ENCODE results near the gene ZSCAN21. TPM values are rescaled to one million over a fixed set of nuclear protein-coding genes. Genes with fewer than 3 reads are reported as not detected.
A peak's percentile ranks its signal among the peaks of the same experiment; 100 is the strongest.
"Not testable (repeated sequence)": the region's sequence is repeated elsewhere in the genome, so short reads cannot be mapped to it uniquely, and the experiment has no call there.

Gene ZSCAN21
- 11.0 TPM for total RNA-seq

- peak; percentile 67 to 89 (median 83) for DNase-seq (ENCODE audit: low read depth in 2 of 3, low spot score in 2 of 3)
These were observed at the start of gene ZSCAN21 for GRCh38 chr7:100049441-100050291. TSS of gene ZSCAN21 (plus strand) at chr7:100049774. CDS start at chr7:100057007, 7,233 bp downstream.

GRCh38 chr7:100000239-100000638 is 49.3 kb upstream of the ZSCAN21 start:
- DNase-seq (ENCODE audit: low read depth in 2 of 3, low spot score in 2 of 3), result no peak

GRCh38 chr7:100003711-100004661 is 45.6 kb upstream of the ZSCAN21 start:
- DNase-seq (ENCODE audit: low read depth in 2 of 3, low spot score in 2 of 3), result peak in 1 of 3 donors; percentile 76

- DNase-seq (ENCODE audit: low read depth in 2 of 3, low spot score in 2 of 3), result peak in 1 of 3 donors; percentile 36
These were observed 41.7 kb upstream of the ZSCAN21 start for GRCh38 chr7:100007887-100008286.

GRCh38 chr7:100008525-100008924 is 41.0 kb upstream of the ZSCAN21 start:
- DNase-seq (ENCODE audit: low read depth in 2 of 3, low spot score in 2 of 3), result no peak

- not testable (repeated sequence) for DNase-seq (ENCODE audit: low read depth in 2 of 3, low spot score in 2 of 3)
These were observed 39.6 kb upstream of the ZSCAN21 start for GRCh38 chr7:100009952-100010351.

GRCh38 chr7:100010901-100011300 is 38.7 kb upstream of the ZSCAN21 start:
- DNase-seq (ENCODE audit: low read depth in 2 of 3, low spot score in 2 of 3), result no peak

- no peak for DNase-seq (ENCODE audit: low read depth in 2 of 3, low spot score in 2 of 3)
These were observed 38.1 kb upstream of the ZSCAN21 start for GRCh38 chr7:100011516-100011915.

GRCh38 chr7:100012385-100013327 is 36.9 kb upstream of the ZSCAN21 start:
- peak in 1 of 3 donors; percentile 67 for DNase-seq (ENCODE audit: low read depth in 2 of 3, low spot score in 2 of 3)

GRCh38 chr7:100013328-100013676 is 36.3 kb upstream of the ZSCAN21 start:
- DNase-seq (ENCODE audit: low read depth in 2 of 3, low spot score in 2 of 3), result no peak

- peak; percentile 77 to 96 (median 92) for DNase-seq (ENCODE audit: low read depth in 2 of 3, low spot score in 2 of 3)
These were observed 34.1 kb upstream of the ZSCAN21 start, which contains the start of gene ZKSCAN1 for GRCh38 chr7:100015232-100016214. TSS of gene ZKSCAN1 (plus strand) at chr7:100015596. CDS start at chr7:100023507, 7,911 bp downstream.

- peak in 1 of 3 donors; percentile 34 for DNase-seq (ENCODE audit: low read depth in 2 of 3, low spot score in 2 of 3)
These were observed 33.2 kb upstream of the ZSCAN21 start for GRCh38 chr7:100016215-100016901.

GRCh38 chr7:100017300-100017699 is 32.3 kb upstream of the ZSCAN21 start:
- DNase-seq (ENCODE audit: low read depth in 2 of 3, low spot score in 2 of 3), result no peak

GRCh38 chr7:100017875-100018274 is 31.7 kb upstream of the ZSCAN21 start:
- no peak for DNase-seq (ENCODE audit: low read depth in 2 of 3, low spot score in 2 of 3)

GRCh38 chr7:100019908-100020307 is 29.7 kb upstream of the ZSCAN21 start:
- DNase-seq (ENCODE audit: low read depth in 2 of 3, low spot score in 2 of 3), result no peak

GRCh38 chr7:100021297-100021696 is 28.3 kb upstream of the ZSCAN21 start:
- peak in 1 of 3 donors; percentile 21 for DNase-seq (ENCODE audit: low read depth in 2 of 3, low spot score in 2 of 3)

- no peak for DNase-seq (ENCODE audit: low read depth in 2 of 3, low spot score in 2 of 3)
These were observed 27.0 kb upstream of the ZSCAN21 start for GRCh38 chr7:100022621-100023020.

- no peak for DNase-seq (ENCODE audit: low read depth in 2 of 3, low spot score in 2 of 3)
These were observed 26.0 kb upstream of the ZSCAN21 start for GRCh38 chr7:100023526-100023925.

Data from hematopoietic multipotent progenitor cell (in vitro differentiated cells).